ENCODE data around the gene UBAC2. TPM values are rescaled to one million over a fixed set of nuclear protein-coding genes. Genes with fewer than 3 reads are reported as not detected.

UBAC2 gene
- total RNA-seq, 2 experiments from 2014 or later, result 48.4 to 56.3 TPM

DNA sequence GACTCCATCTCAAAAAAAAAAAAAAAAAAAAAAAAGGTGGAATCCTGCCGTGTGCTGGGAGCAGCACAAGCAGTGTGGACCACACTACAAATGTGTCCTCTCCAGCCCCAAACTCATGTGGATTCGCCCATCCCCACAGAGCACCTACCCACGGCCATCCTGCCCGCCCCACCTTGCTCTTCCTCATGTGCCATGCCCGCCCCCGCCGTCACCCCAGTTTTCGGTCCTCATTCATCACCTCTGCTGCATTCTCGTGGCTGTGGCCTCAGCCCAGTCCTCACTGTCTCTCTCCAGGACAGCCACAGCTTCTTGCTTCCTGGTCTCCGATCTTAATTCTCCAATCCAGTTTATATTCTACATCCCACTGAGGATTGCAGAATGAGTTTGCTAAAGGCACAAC lies 220.6 kb downstream of the UBAC2 start:
- DNase-seq (peak; percentile 54), ATAC-seq (no peak)
- intact Hi-C loops (cut with DNase I, micrococcal nuclease), result loop anchor here (2.0 kb wide), 2 partner anchors 64 to 106 kb away; no protein-coding TSS in a partner anchor
- Mint-ChIP-seq H3K9me3 (ENCODE audit: low read depth) (peaks cover 1% of the 10 kb centered on the region), H3K27me3 (no peaks in the 10 kb centered on the region), H3K4me3 (peak overlapping the region; percentile 62), H3K4me1 (peaks cover 87% of the 10 kb centered on the region), H3K36me3 (ENCODE audit: low read depth) (peaks cover 1% of the 10 kb centered on the region), H3K27ac (peak overlapping the region; percentile 82)
- ChIA-PET CTCF (interaction anchor here (0.6 to 7.9 kb wide), 15 partner anchors 8 to 155 kb away, joined by 3 to 78 read pairs (median 5); no protein-coding TSS in a partner anchor), POLR2A (interaction anchor here (2.1 kb wide), 1 partner anchor 13 kb away, joined by 13 read pairs; no protein-coding TSS in a partner anchor)

DNA sequence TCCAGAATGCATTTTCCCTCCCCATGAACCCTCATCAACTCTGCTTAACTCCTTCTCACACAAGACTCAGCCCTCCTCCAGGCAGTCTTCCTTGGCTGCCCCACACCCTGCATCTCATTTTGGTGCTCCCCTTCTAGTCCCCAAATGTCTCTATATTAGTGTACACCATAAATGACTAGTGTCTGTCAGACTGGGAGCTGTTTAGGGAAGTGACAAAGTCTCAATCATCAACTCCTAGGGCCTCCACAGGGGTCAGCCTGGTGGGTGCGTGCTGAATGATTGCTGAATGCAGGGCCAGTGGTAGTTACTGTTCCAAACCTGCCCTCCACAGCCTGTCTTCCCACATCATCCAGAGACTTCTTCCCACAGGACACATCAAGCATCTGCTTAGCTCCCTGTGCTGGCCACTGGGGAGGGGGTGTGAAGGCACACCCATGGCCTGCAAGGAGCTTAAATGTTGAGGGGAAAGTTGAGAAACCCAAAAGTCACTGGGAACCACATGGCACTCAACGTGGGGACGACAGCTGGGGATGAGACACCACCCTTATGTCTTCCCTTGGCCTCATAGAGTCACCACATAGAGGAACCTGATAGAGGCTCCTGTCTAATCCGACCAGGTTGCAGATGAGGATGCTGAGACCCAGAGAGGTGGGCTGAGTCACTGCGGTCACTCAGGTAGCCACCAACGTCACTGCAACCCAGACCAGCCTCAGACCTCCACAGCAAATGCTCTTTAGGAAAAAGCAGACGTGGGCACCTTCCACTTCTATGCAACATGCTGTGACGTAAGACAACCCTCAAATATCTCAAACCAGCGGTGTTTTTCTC lies 221.3 kb downstream of the UBAC2 start:
- CTCF ChIA-PET, result interaction anchor here (1.0 to 7.9 kb wide), 17 partner anchors 8 to 156 kb away, joined by 3 to 78 read pairs (median 5); no protein-coding TSS in a partner anchor
- intact Hi-C loops (cut with DNase I, micrococcal nuclease), result loop anchor here (1.0 to 2.0 kb wide), 3 partner anchors 10 to 107 kb away; no protein-coding TSS in a partner anchor
- peaks cover 88% of the 10 kb centered on the region for H3K4me1 Mint-ChIP-seq
- ATAC-seq (peak; percentile 65), DNase-seq (peak; percentile 68)
- POLR2A ChIA-PET, result interaction anchor here (0.6 to 1.4 kb wide), 3 partner anchors 8 to 290 kb away, joined by 3 to 8 read pairs (median 4); no protein-coding TSS in a partner anchor
- H3K36me3 Mint-ChIP-seq (ENCODE audit: low read depth), result peaks cover 1% of the 10 kb centered on the region
- peak overlapping the region; percentile 62 for H3K4me3 Mint-ChIP-seq
- peaks cover 1% of the 10 kb centered on the region for H3K9me3 Mint-ChIP-seq (ENCODE audit: low read depth)
- H3K27ac Mint-ChIP-seq, result peak overlapping the region; percentile 82
- no peaks in the 10 kb centered on the region for H3K27me3 Mint-ChIP-seq

GRCh38 chr13:99422586-99423220 lies 222.0 kb downstream of the UBAC2 start:
- intact Hi-C loops (cut with DNase I, micrococcal nuclease), result loop anchor here in 1 of 2 experiments (1.0 kb wide), 1 partner anchor 10 kb away; no protein-coding TSS in a partner anchor
- Mint-ChIP-seq H3K4me3 (no peak overlapping the region), H3K9me3 (ENCODE audit: low read depth) (peaks cover 2% of the 10 kb centered on the region), H3K27ac (peak overlapping the region; percentile 82), H3K27me3 (no peaks in the 10 kb centered on the region), H3K4me1 (peaks cover 86% of the 10 kb centered on the region), H3K36me3 (ENCODE audit: low read depth) (peaks cover 1% of the 10 kb centered on the region)
- ATAC-seq (no peak), DNase-seq (no peak)
- ChIA-PET CTCF (interaction anchor here (1.1 to 7.9 kb wide), 12 partner anchors 9 to 157 kb away, joined by 3 to 78 read pairs (median 5); no protein-coding TSS in a partner anchor), POLR2A (interaction anchor here (0.6 to 1.4 kb wide), 4 partner anchors 9 to 291 kb away, joined by 3 to 8 read pairs (median 4); no protein-coding TSS in a partner anchor)

DNA sequence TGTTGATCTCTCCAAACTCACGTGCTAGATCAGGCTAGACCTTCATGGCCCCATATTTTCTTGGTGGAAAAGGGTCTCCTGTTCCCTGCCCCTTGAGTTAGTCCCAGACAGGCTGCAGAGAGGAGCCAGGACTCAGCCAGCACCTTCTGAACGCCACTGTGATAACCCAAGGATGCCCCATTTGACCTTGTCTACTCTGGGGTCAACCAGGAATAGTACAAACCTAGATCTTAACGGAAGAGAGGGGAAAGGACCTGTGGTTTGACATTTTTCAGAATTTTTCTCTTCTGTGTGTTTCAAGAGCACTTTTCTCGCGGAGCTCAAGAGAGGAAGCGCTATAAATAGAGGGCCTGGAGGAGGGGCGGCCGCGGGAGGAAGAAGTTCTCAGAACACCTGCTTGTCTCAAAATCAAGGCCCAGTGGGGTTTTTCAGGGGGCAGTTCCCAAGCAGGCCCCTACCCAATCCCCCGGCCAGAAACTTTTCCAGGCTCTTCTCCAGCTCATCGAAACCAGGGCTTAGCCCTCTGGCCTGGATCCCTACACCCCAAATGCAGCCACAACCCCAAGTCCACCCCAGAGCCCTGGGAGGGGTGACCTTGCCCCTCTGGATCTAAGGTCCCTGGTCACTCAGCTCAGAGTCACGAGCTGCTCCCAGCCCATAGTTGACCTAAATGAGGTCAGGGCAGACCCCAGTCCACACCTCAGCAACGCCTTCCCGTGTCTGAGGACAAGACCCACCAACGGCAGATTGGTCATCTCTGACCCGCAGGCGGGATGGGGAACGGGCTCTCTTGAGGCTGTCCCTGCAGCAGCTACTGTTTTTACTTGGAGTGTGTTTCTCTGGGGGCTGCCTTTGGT lies 225.1 kb downstream of the UBAC2 start:
- Mint-ChIP-seq H3K27ac (peak overlapping the region; percentile 93), H3K36me3 (ENCODE audit: low read depth) (peaks cover 1% of the 10 kb centered on the region), H3K4me3 (peak overlapping the region; percentile 65), H3K27me3 (no peaks in the 10 kb centered on the region), H3K9me3 (ENCODE audit: low read depth) (peaks cover 6% of the 10 kb centered on the region), H3K4me1 (peaks cover 67% of the 10 kb centered on the region)
- CTCF ChIA-PET, result interaction anchor here (0.6 to 3.8 kb wide), 11 partner anchors 9 to 168 kb away, joined by 3 to 33 read pairs (median 3); partner anchors contain the start of gene GPR18
- DNase-seq (peak; percentile 80), ATAC-seq (peak; percentile 37)
- POLR2A ChIA-PET, result interaction anchor here (0.6 to 1.4 kb wide), 3 partner anchors 8 to 226 kb away, joined by 4 to 5 read pairs (median 4); no protein-coding TSS in a partner anchor
- intact Hi-C loops (cut with DNase I, micrococcal nuclease), result no loop called here

- H3K4me3 Mint-ChIP-seq, result peak overlapping the region; percentile 65
- POLR2A ChIA-PET, result interaction anchor here (1.4 kb wide), 1 partner anchor 227 kb away, joined by 5 read pairs; no protein-coding TSS in a partner anchor
- peak; percentile 14 for ATAC-seq
These were observed 225.8 kb downstream of the UBAC2 start for GRCh38 chr13:99426426-99426825.

DNA sequence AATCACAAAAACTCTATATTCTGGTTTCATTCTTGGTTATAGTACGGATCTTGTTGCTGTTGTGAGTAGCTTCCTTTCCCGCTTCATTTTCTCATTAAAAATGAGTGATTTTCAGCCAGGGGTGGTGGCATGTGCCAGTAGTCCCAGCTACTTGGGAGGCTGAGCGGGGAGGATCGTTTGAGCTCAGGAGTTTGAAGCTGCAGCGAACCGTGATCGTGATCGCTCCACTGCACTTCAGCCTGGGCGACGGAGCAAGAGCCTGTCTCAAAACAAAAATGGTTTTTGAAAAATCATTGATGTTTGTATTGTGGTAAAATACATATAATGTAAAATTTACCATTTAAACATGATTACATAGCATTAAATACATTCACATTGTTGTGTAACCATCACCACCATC lies 229.0 kb downstream of the UBAC2 start:
- Mint-ChIP-seq H3K4me3 (no peak overlapping the region), H3K9me3 (ENCODE audit: low read depth) (peaks cover 4% of the 10 kb centered on the region), H3K4me1 (peaks cover 69% of the 10 kb centered on the region), H3K36me3 (ENCODE audit: low read depth) (peaks cover 3% of the 10 kb centered on the region), H3K27ac (no peak overlapping the region), H3K27me3 (no peaks in the 10 kb centered on the region)
- intact Hi-C loops (cut with DNase I, micrococcal nuclease), result loop anchor here (5.0 to 10.0 kb wide), 3 partner anchors 212 to 857 kb away; no protein-coding TSS in a partner anchor
- ChIA-PET CTCF (interaction anchor here (0.6 to 1.1 kb wide), 4 partner anchors 49 to 380 kb away, joined by 3 to 6 read pairs (median 3); no protein-coding TSS in a partner anchor), POLR2A (no interaction called here)
- ATAC-seq, result no peak
- DNase-seq, result no peak

More at GRCh38 chr13:99426426-99426825, 225.8 kb downstream of the UBAC2 start:
- DNase-seq, result peak; percentile 40
- Mint-ChIP-seq H3K27ac (peak overlapping the region; percentile 93), H3K27me3 (no peaks in the 10 kb centered on the region), H3K36me3 (ENCODE audit: low read depth) (peaks cover 5% of the 10 kb centered on the region), H3K4me1 (peaks cover 68% of the 10 kb centered on the region), H3K9me3 (ENCODE audit: low read depth) (peaks cover 6% of the 10 kb centered on the region)
- intact Hi-C loops (cut with DNase I, micrococcal nuclease), result no loop called here
- CTCF ChIA-PET, result interaction anchor here (0.8 to 3.8 kb wide), 7 partner anchors 9 to 157 kb away, joined by 3 to 33 read pairs (median 3); no protein-coding TSS in a partner anchor

- Mint-ChIP-seq H3K4me1 (peaks cover 72% of the 10 kb centered on the region), H3K9me3 (ENCODE audit: low read depth) (peaks cover 4% of the 10 kb centered on the region), H3K36me3 (ENCODE audit: low read depth) (peaks cover 3% of the 10 kb centered on the region), H3K4me3 (peak overlapping the region; percentile 74), H3K27ac (peak overlapping the region; percentile 97), H3K27me3 (no peaks in the 10 kb centered on the region)
- no peak for ATAC-seq
- CTCF ChIA-PET, result interaction anchor here (0.8 to 1.7 kb wide), 5 partner anchors 8 to 164 kb away, joined by 3 to 6 read pairs (median 4); no protein-coding TSS in a partner anchor
- POLR2A ChIA-PET, result interaction anchor here (0.7 kb wide), 1 partner anchor 121 kb away, joined by 7 read pairs; no protein-coding TSS in a partner anchor
- intact Hi-C loops (cut with DNase I, micrococcal nuclease), result loop anchor here (1.0 to 10.0 kb wide), 11 partner anchors 10 to 860 kb away; partner anchors contain the start of gene UBAC2 (in 1 of the 2)
- peak; percentile 25 for DNase-seq
These were observed 231.4 kb downstream of the UBAC2 start for GRCh38 chr13:99431927-99432608.

- Mint-ChIP-seq H3K36me3 (ENCODE audit: low read depth) (peaks cover 3% of the 10 kb centered on the region), H3K4me1 (peaks cover 70% of the 10 kb centered on the region), H3K4me3 (peak overlapping the region; percentile 74), H3K9me3 (ENCODE audit: low read depth) (peaks cover 2% of the 10 kb centered on the region), H3K27me3 (no peaks in the 10 kb centered on the region), H3K27ac (peak overlapping the region; percentile 97)
- CTCF ChIA-PET, result interaction anchor here (1.0 to 5.8 kb wide), 12 partner anchors 8 to 256 kb away, joined by 4 to 164 read pairs (median 8); no protein-coding TSS in a partner anchor
- intact Hi-C loops (cut with DNase I, micrococcal nuclease), result loop anchor here (1.0 to 10.0 kb wide), 12 partner anchors 11 to 861 kb away; partner anchors contain the start of gene UBAC2 (in 1 of the 2)
- peak; percentile 46 for ATAC-seq
- peak; percentile 95 for DNase-seq
- POLR2A ChIA-PET, result interaction anchor here (1.6 to 2.3 kb wide), 2 partner anchors 50 to 118 kb away, joined by 3 to 21 read pairs; no protein-coding TSS in a partner anchor
These were observed 232.2 kb downstream of the UBAC2 start for GRCh38 chr13:99432609-99433542.
